Left forelimb (tissue), 1 donor: ENCODE results near the gene AVPR1A.

Experiments used
- DNase-seq: peaks from one replicate; pipeline ENCODE4 v3.0.0-alpha.2; 2018; ENCODE audit warnings: low spot score

AVPR1A gene

DNA sequence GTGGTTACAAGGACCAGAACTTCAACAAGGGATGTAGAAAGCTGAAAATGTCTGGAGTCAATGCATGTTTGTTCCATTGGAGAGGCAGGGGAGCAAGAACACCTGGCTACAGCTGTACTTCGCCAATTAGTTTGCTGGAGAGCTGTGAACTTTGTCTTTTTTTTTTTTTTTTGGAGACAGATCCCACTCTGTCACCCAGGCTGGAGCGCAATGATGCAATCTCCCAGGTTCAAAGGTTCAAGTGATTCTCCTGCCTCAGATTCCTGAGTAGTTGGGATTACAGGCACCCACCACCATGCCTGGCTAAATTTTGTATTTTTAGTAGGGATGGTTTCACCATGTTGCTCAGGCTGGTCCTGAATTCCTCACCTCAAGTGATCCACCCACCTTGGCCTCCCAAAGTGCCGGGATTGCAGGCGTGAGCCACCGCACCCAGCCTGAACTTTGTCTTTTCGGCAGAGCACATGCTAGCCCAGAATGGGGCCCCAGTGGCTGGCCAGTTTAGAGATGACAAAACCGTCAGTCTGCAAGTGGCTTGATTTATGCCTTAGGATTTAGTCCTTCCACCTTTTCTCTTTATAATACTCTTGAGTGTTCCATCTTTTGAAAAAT, 55.5 kb downstream of the AVPR1A start:
- DNase-seq, result no peak

DNA sequence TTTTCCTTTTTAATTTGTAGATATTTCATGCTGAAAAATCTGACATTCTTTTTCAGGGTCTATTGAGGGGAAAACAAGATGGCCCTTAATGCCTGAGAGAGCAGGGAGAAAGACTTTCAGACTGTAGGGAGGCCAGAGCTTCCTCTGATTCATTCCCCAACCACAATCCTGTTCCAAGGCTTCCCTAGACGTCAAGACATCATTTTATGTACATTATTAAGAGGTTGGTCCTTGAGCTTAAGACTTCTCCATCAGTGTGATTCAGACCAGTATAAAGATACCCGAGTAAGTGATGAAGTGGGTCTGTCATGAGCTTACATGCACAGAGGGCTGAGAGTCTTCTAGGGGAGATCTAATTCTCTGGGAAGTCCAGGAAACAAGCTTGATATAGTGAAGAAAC, 57.3 kb downstream of the AVPR1A start:
- no peak for DNase-seq

GRCh38 chr12:63093084-63093483, 57.9 kb downstream of the AVPR1A start:
- DNase-seq, result no peak
